Activated T-helper 1 cell treated with Interleukin-2 at 50 U/mL for 16 hours (primary cell): ENCODE data around the gene CXorf51B.
"Not testable (repeated sequence)": the region's sequence is repeated elsewhere in the genome, so short reads cannot be mapped to it uniquely, and the experiment has no call there.

Experiments used
- DNase-seq: peaks from one replicate; pipeline ENCODE4 v3.0.0-alpha.2; 2020; ENCODE audit warnings: low read depth

Gene CXorf51B

GRCh38 chrX:146809471-146809870 lies at the start of gene CXorf51B:
Gene CXorf51B (plus strand): TSS chrX:146809771. CDS start chrX:146809792, 21 bp downstream.
- DNase-seq: not testable (repeated sequence)

GRCh38 chrX:146814644-146815043 lies 5.1 kb downstream of the CXorf51B start, which contains the start of gene CXorf51A:
Gene CXorf51A (minus strand): TSS chrX:146814744. CDS start chrX:146814723, 21 bp downstream.
- not testable (repeated sequence) for DNase-seq

- DNase-seq: no peak
Measured at GRCh38 chrX:146831994-146832393, 22.4 kb downstream of the CXorf51B start.

GRCh38 chrX:146854281-146854680 lies 44.7 kb downstream of the CXorf51B start:
- DNase-seq: no peak
